ENCODE results near the gene G3BP1. TPM values are rescaled to one million over a fixed set of nuclear protein-coding genes. Genes with fewer than 3 reads are reported as not detected.

G3BP1 gene
- total RNA-seq, 2 experiments from 2014 or later: 247 to 253 TPM

DNA sequence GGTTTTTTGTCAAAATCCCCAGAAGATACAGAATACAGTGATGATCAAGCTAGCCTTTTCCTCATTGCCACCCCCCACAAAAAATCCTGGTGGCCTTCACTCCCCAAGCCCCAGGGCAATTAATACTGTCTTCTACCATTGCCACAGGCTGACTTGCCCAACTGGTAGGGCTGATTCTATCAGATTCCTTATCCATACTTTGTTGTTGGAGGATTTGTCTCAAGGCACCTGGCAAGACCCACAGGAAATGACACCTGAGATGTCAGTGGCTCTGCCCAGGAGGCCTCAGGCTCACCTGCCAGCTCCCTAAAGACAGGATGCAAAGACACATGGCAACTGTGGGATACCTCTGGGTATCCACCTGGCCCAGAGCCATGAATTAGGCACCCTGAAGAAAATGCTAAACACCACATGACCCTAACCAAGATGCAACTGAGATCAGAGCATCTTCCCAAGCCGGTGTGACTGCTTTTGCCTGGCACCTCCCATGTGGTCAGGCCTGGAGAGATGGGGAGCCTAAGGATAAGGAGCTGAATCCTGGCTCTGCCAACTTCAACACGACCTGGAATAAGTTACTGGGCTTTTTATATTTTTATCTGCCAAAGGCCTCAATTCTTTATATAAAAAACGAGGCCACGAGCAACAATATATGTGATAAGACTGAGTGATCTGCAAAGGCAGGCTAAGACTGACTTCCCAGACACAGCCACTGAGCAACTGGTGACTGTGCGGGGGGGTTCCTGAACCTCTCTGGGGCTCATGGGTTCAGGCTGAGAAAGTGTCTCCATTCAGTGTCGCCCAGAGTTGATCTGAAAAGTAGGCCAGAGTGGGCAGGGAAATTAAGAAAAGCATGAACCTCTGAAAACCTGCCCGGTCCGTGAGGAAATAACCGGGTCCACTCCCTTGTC lies 14.3 kb upstream of the G3BP1 start:
- TF ChIP-seq, protein P1, sequence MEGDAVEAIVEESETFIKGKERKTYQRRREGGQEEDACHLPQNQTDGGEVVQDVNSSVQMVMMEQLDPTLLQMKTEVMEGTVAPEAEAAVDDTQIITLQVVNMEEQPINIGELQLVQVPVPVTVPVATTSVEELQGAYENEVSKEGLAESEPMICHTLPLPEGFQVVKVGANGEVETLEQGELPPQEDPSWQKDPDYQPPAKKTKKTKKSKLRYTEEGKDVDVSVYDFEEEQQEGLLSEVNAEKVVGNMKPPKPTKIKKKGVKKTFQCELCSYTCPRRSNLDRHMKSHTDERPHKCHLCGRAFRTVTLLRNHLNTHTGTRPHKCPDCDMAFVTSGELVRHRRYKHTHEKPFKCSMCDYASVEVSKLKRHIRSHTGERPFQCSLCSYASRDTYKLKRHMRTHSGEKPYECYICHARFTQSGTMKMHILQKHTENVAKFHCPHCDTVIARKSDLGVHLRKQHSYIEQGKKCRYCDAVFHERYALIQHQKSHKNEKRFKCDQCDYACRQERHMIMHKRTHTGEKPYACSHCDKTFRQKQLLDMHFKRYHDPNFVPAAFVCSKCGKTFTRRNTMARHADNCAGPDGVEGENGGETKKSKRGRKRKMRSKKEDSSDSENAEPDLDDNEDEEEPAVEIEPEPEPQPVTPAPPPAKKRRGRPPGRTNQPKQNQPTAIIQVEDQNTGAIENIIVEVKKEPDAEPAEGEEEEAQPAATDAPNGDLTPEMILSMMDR (IDR thresholded peaks at IDR 0.05): no peak
- ChIA-PET POLR2A (interaction anchor here (0.8 to 7.5 kb wide), 5 partner anchors 8 to 55 kb away, joined by 3 to 82 read pairs (median 5); partner anchors contain the start of gene G3BP1), CTCF (interaction anchor here (1.2 to 8.5 kb wide), 6 partner anchors 11 to 105 kb away, joined by 3 to 53 read pairs (median 6); partner anchors contain the start of gene G3BP1)
- peak overlapping the region; percentile 79 for H3K4me3 Mint-ChIP-seq
- ATAC-seq (peak; percentile 15), DNase-seq (peak; percentile 42)
- H3K36me3 Mint-ChIP-seq (ENCODE audit: low read depth): peaks cover 15% of the 10 kb centered on the region
- H3K27ac Mint-ChIP-seq: peak overlapping the region; percentile 84
- H3K9me3 Mint-ChIP-seq: no peaks in the 10 kb centered on the region
- H3K27me3 Mint-ChIP-seq: no peaks in the 10 kb centered on the region
- peaks cover 42% of the 10 kb centered on the region for H3K4me1 Mint-ChIP-seq (ENCODE audit: low read depth)
- intact Hi-C loops (cut with micrococcal nuclease): no loop called here

DNA sequence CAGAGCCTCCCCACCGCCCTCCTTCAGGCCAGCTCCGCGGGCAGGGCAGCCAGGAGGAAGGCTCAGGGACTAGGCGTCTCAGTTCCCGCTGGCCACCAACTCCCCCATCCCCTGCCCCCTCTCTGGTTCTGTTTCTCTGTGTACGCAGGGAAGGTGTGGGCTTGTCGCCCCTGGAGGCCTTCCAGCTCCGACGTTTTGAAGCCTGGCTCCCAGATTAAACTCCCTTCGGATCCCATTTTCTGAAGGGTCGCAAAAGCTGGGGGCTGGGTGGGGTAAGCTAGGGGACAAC lies 13.7 kb upstream of the G3BP1 start:
- H3K4me1 Mint-ChIP-seq (ENCODE audit: low read depth): peaks cover 42% of the 10 kb centered on the region
- POLR2A ChIA-PET: interaction anchor here (0.8 to 7.5 kb wide), 5 partner anchors 8 to 54 kb away, joined by 3 to 82 read pairs (median 5); partner anchors contain the start of gene G3BP1
- H3K9me3 Mint-ChIP-seq: no peaks in the 10 kb centered on the region
- peaks cover 15% of the 10 kb centered on the region for H3K36me3 Mint-ChIP-seq (ENCODE audit: low read depth)
- H3K27ac Mint-ChIP-seq: peak overlapping the region; percentile 84
- CTCF ChIA-PET: interaction anchor here (1.2 to 8.5 kb wide), 6 partner anchors 11 to 106 kb away, joined by 3 to 53 read pairs (median 6); partner anchors contain the start of gene G3BP1
- H3K27me3 Mint-ChIP-seq: no peaks in the 10 kb centered on the region
- ATAC-seq (peak; percentile 10), DNase-seq (no peak)
- TF ChIP-seq, protein P1 (IDR thresholded peaks at IDR 0.05): no peak
- H3K4me3 Mint-ChIP-seq: peak overlapping the region; percentile 79
- intact Hi-C loops (cut with micrococcal nuclease): no loop called here

DNA sequence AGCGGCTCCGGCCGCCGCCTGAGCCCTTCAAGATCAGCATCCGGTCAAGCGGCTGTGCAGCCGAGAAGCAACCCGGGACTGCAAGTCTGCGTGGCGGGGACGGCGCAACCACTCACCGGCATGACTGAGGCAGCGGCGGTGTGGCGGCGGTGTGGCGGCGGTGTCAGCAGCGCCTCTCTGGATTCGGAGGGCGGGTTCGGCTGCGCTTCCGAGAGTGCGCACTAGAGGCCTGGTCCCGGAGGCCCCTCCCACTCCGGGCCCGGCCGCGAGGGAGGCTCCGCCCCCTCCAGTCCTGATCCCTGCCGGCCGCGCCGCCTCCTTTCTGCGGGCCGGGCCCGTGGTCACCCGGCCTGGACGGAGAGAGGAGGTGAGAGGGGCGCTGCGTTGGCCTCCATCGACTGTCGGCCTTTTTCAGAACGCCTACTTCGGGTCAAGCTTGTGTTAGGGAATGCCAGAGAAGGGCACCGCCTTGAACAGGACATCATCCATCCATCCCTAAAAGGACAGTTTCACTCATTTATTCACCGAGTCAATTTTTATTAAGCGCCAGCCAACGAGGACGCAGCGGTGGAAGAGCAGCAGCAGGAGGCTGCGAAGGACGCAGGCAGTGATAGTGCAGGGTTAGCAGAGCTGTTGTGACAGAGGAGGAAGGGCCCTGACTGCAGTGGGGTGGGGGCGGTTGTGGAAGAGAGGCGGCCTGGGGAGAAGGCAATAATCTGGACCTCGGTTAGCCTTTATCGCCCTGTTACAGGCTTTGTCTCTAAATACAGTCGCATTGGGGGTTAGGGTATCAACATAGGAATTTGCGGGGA lies 13.1 kb upstream of the G3BP1 start, which contains the start of gene ATOX1:
ATOX1 (minus strand) TSS at position 202 of the 812 bp plus-strand sequence; CDS start at position 122, 80 bp downstream.
- TF ChIP-seq, protein P1 (IDR thresholded peaks at IDR 0.05): peak; percentile 24
- no peaks in the 10 kb centered on the region for H3K9me3 Mint-ChIP-seq
- ATAC-seq (peak; percentile 99), DNase-seq (peak; percentile 90)
- intact Hi-C loops (cut with micrococcal nuclease): no loop called here
- CTCF ChIA-PET: interaction anchor here (1.2 to 8.5 kb wide), 5 partner anchors 12 to 100 kb away, joined by 3 to 53 read pairs (median 6); partner anchors contain the start of gene G3BP1
- peak within 1 kb of the TSS; percentile 91 for H3K27ac Mint-ChIP-seq
- H3K4me1 Mint-ChIP-seq (ENCODE audit: low read depth): peaks cover 41% of the 10 kb centered on the region
- no peaks in the 10 kb centered on the region for H3K27me3 Mint-ChIP-seq
- H3K4me3 Mint-ChIP-seq: peak within 1 kb of the TSS; percentile 79
- peaks cover 12% of the 10 kb centered on the region for H3K36me3 Mint-ChIP-seq (ENCODE audit: low read depth)
- POLR2A ChIA-PET: interaction anchor here (0.8 to 7.5 kb wide), 5 partner anchors 8 to 54 kb away, joined by 3 to 82 read pairs (median 5); partner anchors contain the start of gene G3BP1

DNA sequence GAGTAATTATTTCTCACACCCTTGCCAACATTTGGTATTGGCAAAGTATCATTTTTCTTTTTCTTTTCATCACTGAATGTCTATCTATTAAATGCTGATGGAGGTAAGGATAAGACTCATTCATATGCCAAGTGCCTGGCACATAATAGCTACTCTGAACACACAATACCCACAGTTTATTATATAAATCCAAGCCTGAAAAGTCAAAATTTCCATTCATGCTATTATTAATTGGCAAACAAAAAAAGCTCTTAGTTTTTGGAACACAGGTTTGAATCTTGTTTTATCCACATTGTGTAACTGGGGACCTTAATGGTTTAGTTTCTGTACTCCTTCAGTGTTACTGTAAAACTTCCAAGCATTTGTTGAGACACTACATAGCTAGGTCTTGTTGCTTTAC lies 7.0 kb upstream of the G3BP1 start:
- POLR2A ChIA-PET: no interaction called here
- Mint-ChIP-seq H3K36me3 (ENCODE audit: low read depth) (no peaks in the 10 kb centered on the region), H3K27me3 (no peaks in the 10 kb centered on the region), H3K27ac (no peak overlapping the region), H3K9me3 (no peaks in the 10 kb centered on the region), H3K4me3 (no peak overlapping the region), H3K4me1 (ENCODE audit: low read depth) (no peaks in the 10 kb centered on the region)
- TF ChIP-seq, protein P1 (IDR thresholded peaks at IDR 0.05): no peak
- CTCF ChIA-PET: interaction anchor here (1.1 to 2.6 kb wide), 3 partner anchors 10 to 113 kb away, joined by 4 to 8 read pairs (median 5); no protein-coding TSS in a partner anchor
- ATAC-seq (no peak), DNase-seq (no peak)
- intact Hi-C loops (cut with micrococcal nuclease): no loop called here
